H9 (cell line): Measurements from ENCODE around the gene KRTAP10-3. TPM values are rescaled to one million over a fixed set of nuclear protein-coding genes. Genes with fewer than 3 reads are reported as not detected.
A peak's percentile ranks its signal among the peaks of the same experiment; 100 is the strongest.

ENCODE experiments used
- DNase-seq: peaks from one replicate; pipeline ENCODE4 v3.0.0-alpha.2; 2017
- H2AFZ ChIP-seq: one replicate; pipeline ENCODE4 v1.6.1; 2013; ENCODE audit warnings: mild to moderate bottlenecking, low read length, control low read depth, moderate library complexity
- H2AK5ac ChIP-seq: 2 replicates; pipeline ENCODE4 v1.6.1; 2013; ENCODE audit warnings: low read length, control low read depth, mixed read lengths; ENCODE audit not compliant: insufficient read length
- H2BK120ac ChIP-seq: one replicate; pipeline ENCODE4 v1.6.1; 2013; ENCODE audit warnings: low read depth, mild to moderate bottlenecking, low read length, control low read depth, inconsistent platforms; ENCODE audit not compliant: poor library complexity, severe bottlenecking
- H2BK12ac ChIP-seq: 2 replicates; pipeline ENCODE4 v1.6.1; 2013; ENCODE audit warnings: low read length, control low read depth, mixed read lengths, low read depth; ENCODE audit not compliant: insufficient read length
- H2BK15ac ChIP-seq: 2 replicates; pipeline ENCODE4 v1.6.1; 2013; ENCODE audit warnings: low read depth, low read length, control low read depth
- H2BK20ac ChIP-seq: one replicate; pipeline ENCODE4 v1.6.1; 2013; ENCODE audit warnings: low read depth, mild to moderate bottlenecking, low read length, control low read depth, inconsistent platforms; ENCODE audit not compliant: poor library complexity, severe bottlenecking
- H2BK5ac ChIP-seq: 2 replicates; pipeline ENCODE4 v1.6.1; 2013; ENCODE audit warnings: low read length, control low read depth, mixed read lengths; ENCODE audit not compliant: insufficient read length
- H3K14ac ChIP-seq: 2 replicates; pipeline ENCODE4 v1.6.1; 2013; ENCODE audit warnings: low read length, control low read depth; ENCODE audit not compliant: insufficient read depth
- H3K18ac ChIP-seq: 2 replicates; pipeline ENCODE4 v1.6.1; 2013; ENCODE audit warnings: low read depth, mild to moderate bottlenecking, mixed read lengths, low read length, control low read depth; ENCODE audit not compliant: insufficient read length
- H3K23ac ChIP-seq: 2 replicates; pipeline ENCODE4 v1.6.1; 2013; ENCODE audit warnings: low read length, control low read depth, mixed read lengths, low read depth; ENCODE audit not compliant: insufficient read length
- H3K23me2 ChIP-seq: 2 replicates; pipeline ENCODE4 v1.6.1; 2013; ENCODE audit warnings: low read depth, mild to moderate bottlenecking, mixed read lengths, low read length, control low read depth; ENCODE audit not compliant: insufficient read length, poor library complexity, severe bottlenecking
- H3K27ac ChIP-seq: 2 replicates; pipeline ENCODE4 v1.5.1; 2013; ENCODE audit warnings: low read length, control low read depth, mixed read lengths, low read depth; ENCODE audit not compliant: insufficient read length
- H3K27me3 ChIP-seq: 2 replicates; pipeline ENCODE4 v1.6.1; 2013; ENCODE audit warnings: low read length, control low read depth, inconsistent platforms; ENCODE audit not compliant: insufficient read depth
- H3K4ac ChIP-seq: 2 replicates; pipeline ENCODE4 v1.6.1; 2013; ENCODE audit warnings: low read depth, mild to moderate bottlenecking, control low read depth, inconsistent platforms, low read length, moderate library complexity
- H3K4me1 ChIP-seq: 2 replicates; pipeline ENCODE4 v1.6.1; 2013; ENCODE audit warnings: low read length, control low read depth, inconsistent platforms; ENCODE audit not compliant: insufficient read depth
- H3K4me2 ChIP-seq: 2 replicates; pipeline ENCODE4 v1.6.1; 2013; ENCODE audit warnings: low read length, control low read depth, mixed read lengths; ENCODE audit not compliant: insufficient read length, insufficient read depth
- H3K56ac ChIP-seq: 2 replicates; pipeline ENCODE4 v1.6.1; 2013; ENCODE audit warnings: low read depth, mild to moderate bottlenecking, mixed read lengths, low read length, control low read depth; ENCODE audit not compliant: insufficient read length
- H3K79me1 ChIP-seq: 2 replicates; pipeline ENCODE4 v1.6.1; 2013; ENCODE audit warnings: low read depth, mild to moderate bottlenecking, moderate library complexity, low read length, control low read depth, inconsistent platforms; ENCODE audit not compliant: insufficient read depth, poor library complexity, severe bottlenecking
- H3K79me2 ChIP-seq: 2 replicates; pipeline ENCODE4 v1.6.1; 2013; ENCODE audit warnings: low read length, control low read depth, inconsistent platforms; ENCODE audit not compliant: insufficient read depth
- H3K9ac ChIP-seq: 2 replicates; pipeline ENCODE4 v1.6.1; 2013; ENCODE audit warnings: low read length, control low read depth, mixed read lengths; ENCODE audit not compliant: insufficient read length; ENCODE audit errors: extremely low read depth
- H3K9me3 ChIP-seq: one replicate; pipeline ENCODE4 v1.6.1; 2013; ENCODE audit warnings: low read depth, low read length, inconsistent platforms; ENCODE audit not compliant: control insufficient read depth
- H3T11ph ChIP-seq: one replicate; pipeline ENCODE4 v1.6.1; 2013; ENCODE audit warnings: mild to moderate bottlenecking, low read length, control low read depth, inconsistent platforms
- H4K20me1 ChIP-seq: one replicate; pipeline ENCODE4 v1.6.1; 2013; ENCODE audit not compliant: control insufficient read depth, insufficient read length, insufficient read depth
- H4K5ac ChIP-seq: 2 replicates; pipeline ENCODE4 v1.6.1; 2013; ENCODE audit warnings: low read depth, mild to moderate bottlenecking, mixed read lengths, low read length, control low read depth; ENCODE audit not compliant: insufficient read length
- H4K8ac ChIP-seq: replicated peaks from 2 replicates; pipeline ENCODE4 v1.6.1; 2013; ENCODE audit warnings: low read length, control low read depth, mixed read lengths, low read depth; ENCODE audit not compliant: insufficient read length
- H4K91ac ChIP-seq: 2 replicates; pipeline ENCODE4 v1.6.1; 2013; ENCODE audit warnings: low read depth, mild to moderate bottlenecking, moderate library complexity, mixed read lengths, low read length, control low read depth; ENCODE audit not compliant: insufficient read length
- H3K27ac Mint-ChIP-seq, 3 experiments: 2 replicates in 2 of 3; 3 replicates in 1 of 3; pipeline ENCODE4 v1.8.0; 2020 to 2021; ENCODE audit warnings: mixed read lengths in 3 of 3, mild to moderate bottlenecking in 1 of 3, moderate library complexity in 1 of 3
- H3K27me3 Mint-ChIP-seq: 2 replicates; pipeline ENCODE4 v1.8.0; 2021; ENCODE audit warnings: low read depth, mild to moderate bottlenecking, moderate library complexity, mixed read lengths
- H3K36me3 Mint-ChIP-seq, 3 experiments: 2 replicates in 2 of 3; 3 replicates in 1 of 3; pipeline ENCODE4 v1.8.0; 2020 to 2021; ENCODE audit warnings: low read depth in 3 of 3, mixed read lengths in 3 of 3; ENCODE audit not compliant: insufficient read depth in 1 of 3
- H3K4me1 Mint-ChIP-seq, 2 experiments: 2 replicates each; pipeline ENCODE4 v1.8.0; 2020; ENCODE audit warnings: mixed read lengths in 2 of 2
- H3K4me3 Mint-ChIP-seq, 2 experiments: 2 replicates in 1 of 2; 3 replicates in 1 of 2; pipeline ENCODE4 v1.8.0; 2020 to 2021; ENCODE audit warnings: mild to moderate bottlenecking in 2 of 2, mixed read lengths in 2 of 2, moderate library complexity in 1 of 2
- H3K9me3 Mint-ChIP-seq, 2 experiments: 2 replicates in 1 of 2; 3 replicates in 1 of 2; pipeline ENCODE4 v1.8.0; 2020; ENCODE audit warnings: mild to moderate bottlenecking in 2 of 2, mixed read lengths in 2 of 2, moderate library complexity in 1 of 2
- WGBS: extraction: QIAGEN DNeasy Blood & Tissue Kit; methylation state at CpG from one replicate; pipeline ENCODE4 v1.1.7; 2013; ENCODE audit warnings: missing lambda C conversion rate, low lambda C conversion rate, mixed read lengths; ENCODE audit not compliant: insufficient read length; ENCODE audit errors: extremely low coverage; 5-methylcytosine and 5-hydroxymethylcytosine counted together
- total RNA-seq: library from RNA; stranded (reverse); gene quantifications from 2 replicates; pipeline ENCODE4 v1.2.1, GENCODE V29; 2021
- TF ChIP-seq, protein P1 (sequence below): fragments of 200-600 bp; sonication (generic); conservative IDR thresholded peaks from 3 replicates; pipeline ENCODE4 v1.8.0; 2021; ENCODE audit warnings: antibody characterized with exemption, mild to moderate bottlenecking

KRTAP10-3 gene
- total RNA-seq, 1 experiment from 2014 or later: not detected

DNA sequence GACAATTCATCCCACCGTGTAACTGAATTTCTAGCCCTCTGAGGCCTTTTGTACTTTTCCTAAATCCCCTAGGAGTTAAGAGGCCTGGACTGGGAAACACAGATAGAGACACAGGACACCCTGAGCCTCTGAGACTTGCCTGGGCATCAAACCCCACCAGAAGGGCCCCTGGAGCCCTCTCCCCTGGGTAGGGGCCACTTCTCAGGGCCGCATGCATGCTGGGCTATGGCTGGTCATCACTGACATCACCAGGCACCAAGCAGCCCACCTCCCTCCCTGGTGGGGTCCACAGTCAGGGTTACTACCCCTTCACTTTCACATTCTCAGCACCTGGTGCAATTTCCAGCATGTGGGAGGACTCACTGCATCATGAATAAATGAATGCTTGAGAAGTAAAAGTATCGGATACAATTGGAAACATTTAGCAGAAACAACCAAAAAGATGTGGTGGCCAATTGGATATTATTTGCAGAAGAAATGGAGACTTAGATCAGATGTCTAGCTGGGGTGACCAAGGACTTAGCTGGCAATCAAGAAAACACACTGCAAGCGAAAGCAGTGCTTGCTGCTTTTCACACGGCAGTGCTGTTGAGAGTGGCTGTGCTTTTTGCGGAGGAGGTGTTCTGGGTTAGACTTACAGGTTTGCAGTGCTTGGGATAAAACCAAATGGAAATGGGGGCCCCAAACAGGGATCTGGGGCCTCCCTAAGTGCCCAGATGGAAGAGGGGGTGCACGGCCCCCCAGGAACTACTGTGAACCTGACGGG, 40.9 kb upstream of the KRTAP10-3 start:
- no peak overlapping the region for H2BK5ac ChIP-seq
- H2BK12ac ChIP-seq: no peak overlapping the region
- Mint-ChIP-seq H3K9me3 (no peaks in the 10 kb centered on the region; a peak in 2 of 5 replicates), H3K4me3 (no peak overlapping the region), H3K27ac (peak overlapping the region in 2 of 3 experiments; percentile 55 to 90; a peak in 5 of 7 replicates), H3K36me3 (peaks cover 0 to 4% (median 0%) of the 10 kb centered on the region in 3 experiments; a peak in 1 of 7 replicates), H3K27me3 (peaks cover 8% of the 10 kb centered on the region), H3K4me1 (peaks cover 37 to 44% of the 10 kb centered on the region in 2 experiments)
- no peak overlapping the region for H3K4me2 ChIP-seq
- no peak overlapping the region for H3K56ac ChIP-seq
- no peak overlapping the region for H3K4ac ChIP-seq
- H3T11ph ChIP-seq: no peak overlapping the region
- H4K20me1 ChIP-seq: no peaks in the 10 kb centered on the region
- H3K23me2 ChIP-seq: no peaks in the 10 kb centered on the region
- H4K91ac ChIP-seq: no peak overlapping the region
- H3K18ac ChIP-seq: no peak overlapping the region
- no peaks in the 10 kb centered on the region for H3K27me3 ChIP-seq
- TF ChIP-seq, protein P1, sequence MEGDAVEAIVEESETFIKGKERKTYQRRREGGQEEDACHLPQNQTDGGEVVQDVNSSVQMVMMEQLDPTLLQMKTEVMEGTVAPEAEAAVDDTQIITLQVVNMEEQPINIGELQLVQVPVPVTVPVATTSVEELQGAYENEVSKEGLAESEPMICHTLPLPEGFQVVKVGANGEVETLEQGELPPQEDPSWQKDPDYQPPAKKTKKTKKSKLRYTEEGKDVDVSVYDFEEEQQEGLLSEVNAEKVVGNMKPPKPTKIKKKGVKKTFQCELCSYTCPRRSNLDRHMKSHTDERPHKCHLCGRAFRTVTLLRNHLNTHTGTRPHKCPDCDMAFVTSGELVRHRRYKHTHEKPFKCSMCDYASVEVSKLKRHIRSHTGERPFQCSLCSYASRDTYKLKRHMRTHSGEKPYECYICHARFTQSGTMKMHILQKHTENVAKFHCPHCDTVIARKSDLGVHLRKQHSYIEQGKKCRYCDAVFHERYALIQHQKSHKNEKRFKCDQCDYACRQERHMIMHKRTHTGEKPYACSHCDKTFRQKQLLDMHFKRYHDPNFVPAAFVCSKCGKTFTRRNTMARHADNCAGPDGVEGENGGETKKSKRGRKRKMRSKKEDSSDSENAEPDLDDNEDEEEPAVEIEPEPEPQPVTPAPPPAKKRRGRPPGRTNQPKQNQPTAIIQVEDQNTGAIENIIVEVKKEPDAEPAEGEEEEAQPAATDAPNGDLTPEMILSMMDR: no peak
- H4K8ac ChIP-seq: no peak overlapping the region
- H3K79me1 ChIP-seq: no peaks in the 10 kb centered on the region
- no peak overlapping the region for H2BK20ac ChIP-seq
- no CpG with 5 or more reads among the region's 8 CpGs for WGBS
- H2AK5ac ChIP-seq: no peak overlapping the region
- H3K23ac ChIP-seq: no peak overlapping the region
- no peak overlapping the region for H2BK120ac ChIP-seq
- no peaks in the 10 kb centered on the region for H3K4me1 ChIP-seq
- H3K27ac ChIP-seq: no peak overlapping the region
- peak; percentile 28 for DNase-seq
- H3K14ac ChIP-seq: no peak overlapping the region
- no peak overlapping the region for H3K9ac ChIP-seq
- H2AFZ ChIP-seq: no peak overlapping the region
- H4K5ac ChIP-seq: no peak overlapping the region
- H3K9me3 ChIP-seq: no peaks in the 10 kb centered on the region
- H2BK15ac ChIP-seq: no peak overlapping the region
- H3K79me2 ChIP-seq: no peaks in the 10 kb centered on the region
